Neutrophil (primary cell): ENCODE measurements around the gene BDH1.

Experiments
- H3K27ac ChIP-seq: fragments of 200-600 bp; sonication (generic); 2 replicates; pipeline ENCODE4 v1.5.1; 2016; ENCODE audit warnings: mild to moderate bottlenecking, moderate library complexity
- H3K27me3 ChIP-seq: fragments of 200-600 bp; sonication (generic); 2 replicates; pipeline ENCODE4 v1.6.0; 2016; ENCODE audit warnings: mild to moderate bottlenecking
- H3K36me3 ChIP-seq: fragments of 200-600 bp; sonication (generic); 2 replicates; pipeline ENCODE4 v1.5.1; 2017
- H3K4me1 ChIP-seq, 2 experiments: fragments of 200-600 bp in 1 of 2; sonication (generic) in 1 of 2; 1 replicate in 1 of 2; 2 replicates in 1 of 2; pipeline versions ENCODE4 v1.5.1 to v1.6.1; 2013 to 2016; ENCODE audit warnings: low read depth in 1 of 2, low read length in 1 of 2, mild to moderate bottlenecking in 1 of 2, moderate library complexity in 1 of 2; ENCODE audit not compliant: control insufficient read depth in 1 of 2, insufficient read depth in 1 of 2
- H3K4me3 ChIP-seq, 2 experiments: fragments of 200-600 bp in 1 of 2; sonication (generic) in 1 of 2; 1 replicate in 1 of 2; 2 replicates in 1 of 2; pipeline ENCODE4 v1.5.1; 2013 to 2016; ENCODE audit warnings: low read depth in 1 of 2, low read length in 1 of 2, mild to moderate bottlenecking in 1 of 2, moderate library complexity in 1 of 2
- H3K9me3 ChIP-seq: fragments of 200-600 bp; sonication (generic); 2 replicates; pipeline ENCODE4 v1.5.1; 2016
- TF ChIP-seq, protein P1 (sequence below): fragments of 200-600 bp; sonication (generic); IDR thresholded peaks from 2 replicates; pipeline ENCODE4 v1.5.1; 2016; ENCODE audit warnings: antibody characterized with exemption

BDH1 gene

DNA sequence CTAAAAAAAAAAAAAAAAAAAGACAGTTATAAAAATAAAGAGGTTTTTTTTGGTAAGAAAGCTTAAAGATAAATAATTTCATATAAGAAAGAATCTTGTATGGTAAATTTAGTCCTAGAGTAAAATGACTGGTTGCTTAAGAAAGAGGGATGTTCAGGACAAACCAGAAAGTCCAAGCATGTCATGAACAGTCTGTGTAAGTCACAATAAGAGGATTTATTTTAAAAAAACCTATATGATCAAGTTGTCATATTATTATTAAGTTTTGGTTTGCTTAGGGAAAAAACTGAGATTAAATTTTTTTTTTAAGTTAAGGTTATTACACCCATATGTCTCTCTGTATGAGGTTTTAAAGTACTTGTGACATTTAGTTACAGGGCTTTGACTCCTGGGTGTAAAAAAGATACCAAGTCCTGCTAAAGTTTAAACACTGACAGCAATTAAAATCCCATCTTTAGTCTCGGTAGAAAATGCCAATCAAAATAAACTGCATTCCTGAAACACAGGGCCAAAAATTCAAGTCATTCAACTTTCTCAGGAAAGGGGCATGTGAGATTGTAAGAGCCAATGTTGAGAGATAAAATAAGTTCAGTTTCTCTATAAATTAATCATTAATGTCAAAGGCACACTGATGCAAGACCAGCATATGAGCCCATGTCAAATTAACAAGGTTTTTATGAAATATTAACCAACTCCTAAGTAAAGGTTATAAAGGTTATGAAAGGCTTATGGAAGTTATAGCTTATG, 8.5 kb upstream of the BDH1 start:
- Histone ChIP-seq H3K9me3 (no peaks in the 10 kb centered on the region), H3K27me3 (peaks cover 36% of the 10 kb centered on the region), H3K36me3 (no peaks in the 10 kb centered on the region), H3K4me3 (no peak overlapping the region), H3K4me1 (no peaks in the 10 kb centered on the region), H3K27ac (no peak overlapping the region)
- TF ChIP-seq, protein P1, sequence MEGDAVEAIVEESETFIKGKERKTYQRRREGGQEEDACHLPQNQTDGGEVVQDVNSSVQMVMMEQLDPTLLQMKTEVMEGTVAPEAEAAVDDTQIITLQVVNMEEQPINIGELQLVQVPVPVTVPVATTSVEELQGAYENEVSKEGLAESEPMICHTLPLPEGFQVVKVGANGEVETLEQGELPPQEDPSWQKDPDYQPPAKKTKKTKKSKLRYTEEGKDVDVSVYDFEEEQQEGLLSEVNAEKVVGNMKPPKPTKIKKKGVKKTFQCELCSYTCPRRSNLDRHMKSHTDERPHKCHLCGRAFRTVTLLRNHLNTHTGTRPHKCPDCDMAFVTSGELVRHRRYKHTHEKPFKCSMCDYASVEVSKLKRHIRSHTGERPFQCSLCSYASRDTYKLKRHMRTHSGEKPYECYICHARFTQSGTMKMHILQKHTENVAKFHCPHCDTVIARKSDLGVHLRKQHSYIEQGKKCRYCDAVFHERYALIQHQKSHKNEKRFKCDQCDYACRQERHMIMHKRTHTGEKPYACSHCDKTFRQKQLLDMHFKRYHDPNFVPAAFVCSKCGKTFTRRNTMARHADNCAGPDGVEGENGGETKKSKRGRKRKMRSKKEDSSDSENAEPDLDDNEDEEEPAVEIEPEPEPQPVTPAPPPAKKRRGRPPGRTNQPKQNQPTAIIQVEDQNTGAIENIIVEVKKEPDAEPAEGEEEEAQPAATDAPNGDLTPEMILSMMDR, result no peak

DNA sequence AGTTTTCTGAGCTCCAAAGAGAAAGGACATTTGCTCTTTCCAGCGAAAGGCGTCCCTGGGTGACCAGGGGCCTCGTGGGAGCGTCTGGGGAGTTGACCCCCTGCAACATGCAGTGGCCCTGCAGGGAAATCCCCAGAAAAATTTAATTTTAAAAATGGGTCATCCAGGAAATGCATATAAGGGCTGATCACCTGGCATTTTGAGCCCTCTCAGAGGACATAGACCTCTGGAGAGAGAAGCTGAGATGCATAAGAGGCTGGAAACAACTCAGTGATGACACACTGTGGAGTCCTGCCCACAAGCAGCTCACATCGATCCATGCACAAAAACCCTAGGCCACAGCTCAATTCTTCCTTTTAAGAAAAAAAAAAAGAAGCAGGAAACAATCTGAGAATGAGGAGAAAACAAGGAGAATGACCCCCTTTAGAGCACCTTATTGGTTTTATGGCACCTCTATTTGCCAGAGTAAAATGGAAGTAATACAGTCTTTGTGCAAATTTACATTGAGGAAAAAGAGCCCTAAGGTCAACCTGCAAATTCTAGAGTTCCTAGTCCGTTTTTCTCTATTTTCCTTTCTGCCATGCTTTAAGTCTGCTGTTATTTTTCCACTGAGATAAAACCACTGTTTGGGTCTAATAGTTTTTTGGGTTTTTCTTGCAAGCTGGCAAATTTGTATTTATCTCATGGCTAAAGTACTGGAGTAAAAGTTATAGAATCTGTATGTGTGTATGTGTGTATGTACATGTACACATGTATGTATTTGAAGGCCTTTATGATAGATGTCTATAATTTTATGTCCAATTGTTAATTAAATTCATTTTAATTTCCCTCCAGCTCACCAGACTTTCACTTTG, 6.9 kb upstream of the BDH1 start:
- no peaks in the 10 kb centered on the region for H3K9me3 ChIP-seq
- H3K4me1 ChIP-seq, result no peaks in the 10 kb centered on the region
- no peak overlapping the region for H3K27ac ChIP-seq
- H3K27me3 ChIP-seq, result peaks cover 49% of the 10 kb centered on the region
- TF ChIP-seq, protein P1, result no peak
- no peaks in the 10 kb centered on the region for H3K36me3 ChIP-seq
- H3K4me3 ChIP-seq, result no peak overlapping the region

DNA sequence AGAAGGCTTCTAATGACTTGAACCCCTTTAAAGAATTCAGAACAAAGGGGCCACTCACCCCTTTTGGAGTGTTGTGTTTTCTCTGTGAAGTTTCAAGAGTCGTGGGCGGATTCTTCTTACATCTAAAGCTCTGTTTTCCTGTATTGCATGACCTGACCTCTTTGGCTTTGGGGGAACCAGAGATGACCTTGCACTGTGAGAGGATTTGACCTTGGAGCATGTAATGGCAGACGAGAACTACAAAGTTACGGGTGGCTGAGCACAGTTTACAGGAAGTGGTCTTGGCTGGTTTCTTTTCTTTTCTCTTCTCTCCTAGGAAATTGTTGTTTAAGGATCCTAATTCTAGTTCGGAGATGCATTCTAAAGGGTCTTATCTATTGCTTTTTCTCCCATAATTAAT, 6.2 kb upstream of the BDH1 start:
- H3K4me3 ChIP-seq, result no peak overlapping the region
- H3K4me1 ChIP-seq, result no peaks in the 10 kb centered on the region
- H3K27ac ChIP-seq, result no peak overlapping the region
- H3K27me3 ChIP-seq, result peaks cover 56% of the 10 kb centered on the region
- H3K36me3 ChIP-seq, result no peaks in the 10 kb centered on the region
- TF ChIP-seq, protein P1, result no peak
- H3K9me3 ChIP-seq, result no peaks in the 10 kb centered on the region

DNA sequence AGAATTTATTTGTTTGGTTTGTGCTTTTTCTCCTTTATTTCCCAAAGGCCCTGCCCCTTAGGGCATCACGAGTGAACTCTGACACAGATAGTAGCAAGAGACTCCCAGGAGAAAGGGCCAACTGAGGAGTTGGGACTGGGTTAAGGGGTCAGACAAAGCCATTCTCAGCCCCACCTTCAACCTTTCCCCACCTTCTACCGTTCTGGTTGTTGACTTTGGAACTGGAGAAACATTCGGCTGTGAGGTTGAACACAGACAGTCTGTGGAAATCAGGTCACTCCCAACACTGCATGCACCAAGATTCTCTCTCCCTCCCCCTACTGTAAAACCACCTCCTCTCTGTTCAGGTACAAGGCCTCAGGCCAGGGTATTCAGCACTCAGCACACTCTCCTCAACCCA, 3.9 kb upstream of the BDH1 start:
- Histone ChIP-seq H3K4me1 (peaks cover 10 to 14% of the 10 kb centered on the region in 2 experiments), H3K27ac (no peak overlapping the region), H3K36me3 (no peaks in the 10 kb centered on the region), H3K4me3 (no peak overlapping the region), H3K27me3 (peaks cover 58% of the 10 kb centered on the region), H3K9me3 (no peaks in the 10 kb centered on the region)
- TF ChIP-seq, protein P1, result no peak

DNA sequence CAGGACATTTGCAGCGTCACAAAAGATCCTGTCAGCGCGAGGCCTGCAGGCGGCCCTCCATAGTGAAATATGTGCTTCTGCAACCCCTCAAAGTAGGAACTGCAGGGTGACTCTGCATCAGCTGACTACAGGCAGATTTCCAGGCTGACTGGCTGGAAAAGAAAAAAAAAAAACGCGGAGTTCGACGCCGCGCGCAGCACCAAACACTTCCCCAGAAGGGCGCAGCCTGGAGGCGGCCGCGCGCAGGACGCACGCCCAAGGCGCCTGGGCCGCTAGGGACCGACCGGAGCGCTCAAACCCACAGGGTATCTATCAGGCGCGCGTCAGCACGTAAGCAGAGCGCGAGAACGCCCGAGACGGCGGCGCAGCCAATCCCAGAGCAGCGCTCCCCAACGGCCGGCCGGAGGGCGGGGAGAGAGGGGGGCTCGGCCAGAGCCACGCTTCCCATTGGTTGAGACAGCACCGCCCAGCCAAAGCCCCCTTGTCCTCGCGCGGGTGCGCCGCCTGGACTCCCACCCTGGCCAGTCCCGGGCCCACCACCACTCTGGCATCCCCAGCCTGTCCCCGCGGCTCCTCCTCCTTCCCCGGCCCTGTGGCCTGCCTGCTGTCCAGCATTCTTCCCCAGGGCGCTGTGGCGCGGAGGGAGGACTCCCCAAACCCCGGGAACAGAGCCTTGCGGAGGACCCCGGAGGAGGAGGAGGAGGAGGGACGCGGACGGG, 1.0 kb downstream of the BDH1 start:
- Histone ChIP-seq H3K27me3 (peaks cover 30% of the 10 kb centered on the region), H3K27ac (peak overlapping the region; percentile 87), H3K4me3 (peak overlapping the region; percentile 82 to 95), H3K36me3 (peaks cover 5% of the 10 kb centered on the region), H3K4me1 (peaks cover 18 to 26% of the 10 kb centered on the region in 2 experiments), H3K9me3 (no peaks in the 10 kb centered on the region)
- TF ChIP-seq, protein P1, result peak; percentile 78
